ENCODE data around the gene MDC1.
"Not testable (repeated sequence)": the region's sequence is repeated elsewhere in the genome, so short reads cannot be mapped to it uniquely, and the experiment has no call there.

MDC1 gene

DNA sequence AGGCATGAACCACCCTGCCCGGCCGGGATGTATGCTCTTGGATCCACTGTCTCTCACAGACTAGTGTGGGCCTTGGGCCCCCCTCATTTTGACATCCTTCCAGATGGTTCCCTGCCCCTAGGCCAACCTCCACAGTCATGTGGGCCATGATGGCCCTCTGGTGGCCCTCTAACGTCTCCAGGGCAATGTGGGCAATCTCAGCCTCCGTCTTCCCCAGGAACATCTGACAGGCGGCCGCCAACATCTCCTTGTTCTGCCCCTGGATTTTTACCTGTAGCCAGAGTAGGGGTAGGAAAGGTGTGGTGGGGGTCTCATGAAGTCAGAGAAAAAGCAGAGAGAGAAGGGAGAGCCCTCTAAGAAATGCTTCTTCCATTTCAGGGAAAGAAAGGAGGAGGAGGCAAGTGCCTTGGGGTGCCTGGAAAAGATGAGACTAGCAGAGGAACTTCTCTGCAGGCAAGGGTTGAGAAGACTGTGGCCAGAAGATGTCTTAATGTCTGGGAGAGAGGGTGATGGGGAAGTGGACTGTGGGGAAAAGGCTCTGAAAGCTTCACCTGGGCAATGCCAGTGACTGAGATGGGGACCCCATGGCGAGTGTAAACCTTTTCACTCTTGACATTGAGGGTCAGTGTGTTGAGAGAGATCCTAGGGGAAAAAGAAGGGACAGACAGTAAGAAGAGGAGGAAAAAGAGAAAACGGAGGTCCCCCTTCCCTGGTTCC lies 24.1 kb upstream of the MDC1 start:
- TF ChIP-seq ZNF274 (IDR thresholded peaks at IDR 0.05; ENCODE audit: low read depth, low read length) = no peak

DNA sequence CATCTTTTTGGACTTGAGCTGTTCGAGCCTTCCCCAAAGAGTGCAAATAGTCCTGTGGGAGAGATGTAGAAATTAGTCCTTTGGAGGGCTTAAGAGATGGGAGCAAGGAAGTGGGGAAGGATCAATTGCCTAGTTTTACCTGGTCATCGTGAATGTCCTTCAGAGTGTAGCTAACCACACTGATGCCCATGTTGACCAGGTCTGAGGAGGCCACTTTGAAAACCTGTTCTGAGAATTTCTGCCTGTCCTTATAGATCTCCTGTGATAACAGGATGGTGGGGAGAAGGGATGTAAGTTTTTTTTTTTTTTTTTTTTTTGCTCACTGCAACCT lies 23.4 kb upstream of the MDC1 start:
- TF ChIP-seq ZNF274 (IDR thresholded peaks at IDR 0.05; ENCODE audit: low read depth, low read length) = no peak
- H3K4me3 ChIP-seq (ENCODE audit: low read length) = no peak overlapping the region

More for the DNA sequence above, 24.1 kb upstream of the MDC1 start:
- H3K4me3 ChIP-seq (ENCODE audit: low read length) = peak overlapping the region; percentile 94

DNA sequence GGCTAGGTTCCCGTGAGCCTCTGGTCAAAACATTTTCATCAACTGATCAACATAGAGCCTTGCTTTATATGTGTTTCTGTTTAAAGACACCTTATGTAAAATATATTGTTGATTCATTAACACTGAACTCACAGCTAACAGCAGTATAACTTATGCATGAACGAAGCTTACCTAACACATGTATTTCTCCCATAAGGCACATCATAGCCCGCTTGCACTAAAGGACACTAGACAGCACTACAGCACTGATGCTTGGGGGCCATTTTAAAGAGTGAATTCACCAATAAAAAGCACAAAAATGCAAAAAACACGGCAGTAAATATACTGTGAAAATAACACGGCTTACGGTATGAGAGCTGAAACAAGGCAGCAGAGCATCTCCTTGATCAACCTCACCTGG lies 21.5 kb upstream of the MDC1 start:
- no peak overlapping the region for H3K4me3 ChIP-seq (ENCODE audit: low read length)
- TF ChIP-seq ZNF274 (IDR thresholded peaks at IDR 0.05; ENCODE audit: low read depth, low read length) = no peak

DNA sequence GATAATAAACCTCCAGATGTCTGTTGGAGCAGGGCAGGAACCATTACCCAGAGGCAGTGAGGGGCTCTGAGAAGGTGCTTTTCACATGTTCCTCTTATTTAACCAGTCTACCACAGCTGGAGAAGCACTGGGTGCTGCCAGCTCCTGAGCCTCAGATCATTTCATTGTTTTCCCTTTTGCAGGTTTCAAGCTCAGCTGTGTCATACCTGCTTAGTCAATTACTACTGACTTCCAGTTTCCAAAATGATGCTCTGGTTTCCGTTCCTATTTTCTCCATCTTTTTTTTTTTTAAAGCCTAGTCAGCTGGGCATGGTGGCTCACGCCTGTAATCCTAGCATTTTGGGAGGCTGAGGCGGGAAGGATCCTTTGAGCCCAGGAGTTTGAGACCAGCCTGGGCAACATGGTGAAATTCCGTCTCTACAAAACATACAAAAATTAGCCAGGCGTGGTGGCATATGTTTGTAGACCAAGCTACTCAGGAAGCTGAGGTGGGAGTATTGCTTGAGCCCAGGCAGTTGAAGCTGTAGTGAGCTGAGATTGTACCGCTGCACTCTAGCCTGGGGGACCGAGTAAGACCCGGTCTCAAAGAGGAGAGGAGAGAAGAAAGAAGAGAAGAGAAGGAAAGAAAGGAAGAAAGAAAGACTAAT lies 18.7 kb upstream of the MDC1 start:
- H3K4me3 ChIP-seq (ENCODE audit: low read length) = no peak overlapping the region; the same call in 1 of the 2 replicates
- TF ChIP-seq ZNF274 (IDR thresholded peaks at IDR 0.05; ENCODE audit: low read depth, low read length) = no peak

DNA sequence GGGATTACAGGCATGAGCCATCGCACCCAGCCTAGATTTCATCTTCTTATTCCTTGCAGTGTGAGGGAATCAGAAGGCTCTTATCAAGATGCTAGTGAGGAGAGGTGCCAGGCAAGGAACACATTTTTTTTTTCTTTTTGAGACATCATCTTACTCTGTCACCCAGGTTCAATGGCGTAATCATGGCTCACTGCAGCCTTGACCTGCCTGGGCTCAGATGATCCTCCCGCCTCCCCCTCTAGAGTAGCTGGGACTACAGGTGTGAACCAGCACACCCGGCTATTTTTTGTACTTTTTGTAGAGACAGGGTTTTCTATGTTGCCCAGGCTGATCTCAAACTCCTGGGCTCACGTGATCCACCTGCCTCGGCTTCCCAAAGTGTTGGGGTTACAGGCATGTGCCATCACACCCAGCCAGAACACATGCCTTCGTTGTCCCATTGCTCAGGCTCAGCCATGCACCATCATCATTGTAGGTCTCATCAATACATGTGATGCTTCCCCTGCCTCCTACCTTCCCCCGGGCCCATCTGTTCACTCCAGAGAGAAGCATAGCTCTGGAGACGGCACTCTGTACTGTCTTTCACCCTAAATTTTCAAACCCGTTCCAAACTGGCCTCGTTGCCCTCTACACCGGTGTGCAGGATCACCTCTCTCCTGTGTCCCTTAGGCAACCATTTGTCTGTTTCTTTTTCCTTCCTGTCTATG lies 15.3 kb upstream of the MDC1 start:
- H3K4me3 ChIP-seq (ENCODE audit: low read length) = no peak overlapping the region
- TF ChIP-seq ZNF274 (IDR thresholded peaks at IDR 0.05; ENCODE audit: low read depth, low read length) = no peak

DNA sequence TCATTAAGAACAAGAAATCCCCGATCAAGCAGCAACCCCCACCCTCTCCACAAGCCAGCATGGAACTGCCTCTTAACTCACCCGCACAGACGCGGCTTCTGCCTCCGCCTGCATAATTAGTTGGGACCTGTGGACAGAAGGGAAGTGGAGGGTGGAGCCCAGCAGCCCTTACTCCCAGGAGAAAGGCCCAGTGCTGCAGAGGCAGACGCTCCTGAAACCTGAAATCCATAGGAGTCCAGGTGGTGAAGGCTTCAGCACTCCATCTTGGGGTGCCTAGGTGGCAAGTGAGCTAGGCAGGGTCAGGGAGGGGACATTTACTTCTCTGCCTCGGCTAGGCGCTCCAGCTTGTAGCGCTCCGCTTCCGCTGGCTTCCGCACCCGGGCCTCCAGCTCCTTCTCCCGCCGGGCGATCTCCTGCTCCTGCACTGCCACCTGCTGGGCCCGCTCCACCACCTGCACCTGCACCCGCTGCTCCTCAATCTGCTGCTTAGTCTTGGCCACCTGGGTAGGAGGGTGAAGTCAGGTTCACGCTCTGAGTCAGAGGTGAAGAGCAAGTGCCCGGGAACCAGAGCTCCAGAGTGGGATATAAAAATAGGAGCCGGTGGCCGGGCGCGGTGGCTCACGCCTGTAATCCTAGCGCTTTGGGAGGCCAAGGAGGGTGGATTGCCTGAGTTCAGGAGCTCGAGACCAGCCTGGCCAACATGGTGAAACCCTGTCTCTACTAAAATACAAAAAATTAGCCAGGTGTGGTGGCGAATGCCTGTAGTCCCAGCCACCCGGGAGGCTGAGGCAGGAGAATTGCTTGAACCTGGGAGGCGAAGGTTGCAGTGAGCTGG lies 13.7 kb upstream of the MDC1 start:
- no peak overlapping the region for H3K4me3 ChIP-seq (ENCODE audit: low read length)

DNA sequence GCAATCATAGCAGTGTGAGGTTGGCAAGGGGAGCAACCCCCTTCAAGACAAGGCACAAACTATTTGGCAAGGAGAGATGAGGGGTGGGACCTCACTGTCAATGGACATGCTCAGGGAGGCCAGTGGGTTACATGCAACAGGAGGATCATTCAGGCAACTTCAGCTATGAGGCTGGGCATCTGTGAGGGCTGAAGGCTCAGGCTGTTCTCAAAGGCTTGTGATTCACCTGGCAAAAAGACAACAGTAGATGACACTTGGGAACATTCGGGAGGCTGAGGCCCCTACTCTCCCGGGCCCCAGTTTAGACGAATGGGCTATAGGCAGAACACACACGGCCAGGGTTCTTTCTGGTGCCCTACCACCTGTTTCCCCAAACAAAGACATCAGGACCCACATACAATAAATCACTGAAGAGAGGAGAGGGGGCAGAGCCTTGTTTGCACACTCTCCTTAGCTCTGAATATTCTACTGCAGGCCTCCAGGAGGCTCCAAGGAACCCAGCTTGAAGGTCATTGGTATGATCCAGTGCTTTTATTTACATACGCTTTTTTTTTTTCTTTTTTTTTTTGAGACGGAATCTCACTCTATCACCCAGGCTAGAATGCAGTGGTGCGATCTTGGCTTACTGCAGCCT lies 11.0 kb upstream of the MDC1 start:
- H3K4me3 ChIP-seq (ENCODE audit: low read length) = no peak overlapping the region
- TF ChIP-seq ZNF274 (IDR thresholded peaks at IDR 0.05; ENCODE audit: low read depth, low read length) = no peak

More for the DNA sequence above, 13.7 kb upstream of the MDC1 start:
- TF ChIP-seq ZNF274 (IDR thresholded peaks at IDR 0.05; ENCODE audit: low read depth, low read length) = no peak

DNA sequence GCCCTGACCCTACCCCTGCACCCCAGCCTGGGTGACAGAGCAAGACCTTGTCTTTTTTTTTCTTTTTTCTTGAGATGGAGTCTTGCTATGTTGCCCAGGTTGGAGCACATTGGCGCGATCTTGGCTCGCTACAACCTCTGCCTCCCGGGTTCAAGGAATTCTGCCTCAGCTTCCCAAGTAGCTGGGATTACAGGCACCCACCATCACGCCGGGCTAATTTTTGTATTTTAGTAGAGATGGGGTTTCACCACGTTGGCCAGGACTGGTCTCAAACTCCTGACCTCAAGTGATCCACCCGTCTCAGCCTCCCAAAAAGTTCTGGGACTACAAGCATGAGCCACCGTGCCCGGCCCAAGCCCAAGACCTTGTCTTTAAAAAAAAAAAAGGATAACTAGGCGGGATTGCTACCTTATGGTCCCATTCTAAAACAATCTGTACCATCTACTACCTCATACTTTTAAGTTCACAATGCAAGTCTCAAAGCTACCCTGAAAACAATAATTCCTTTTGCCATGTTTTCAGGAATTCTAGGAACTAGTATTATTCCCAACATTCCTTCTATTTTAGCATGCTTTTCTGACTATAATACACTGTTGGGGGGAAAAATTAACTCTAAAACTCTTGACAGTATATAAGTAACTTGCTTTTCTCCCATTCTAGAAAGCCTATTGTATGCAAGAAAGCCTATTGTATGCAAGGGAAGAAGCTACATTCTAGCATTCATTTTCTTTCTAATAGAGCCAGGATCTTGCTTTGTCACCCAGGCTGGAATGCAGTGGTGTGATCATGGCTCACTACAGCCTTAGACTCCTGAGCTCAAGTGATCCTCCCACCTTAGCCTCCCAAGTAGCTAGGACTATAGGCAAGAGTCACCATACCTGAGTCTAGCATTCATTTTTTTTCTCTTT lies 9.7 kb upstream of the MDC1 start:
- no peak overlapping the region for H3K4me3 ChIP-seq (ENCODE audit: low read length)
- TF ChIP-seq ZNF274 (IDR thresholded peaks at IDR 0.05; ENCODE audit: low read depth, low read length) = no peak

DNA sequence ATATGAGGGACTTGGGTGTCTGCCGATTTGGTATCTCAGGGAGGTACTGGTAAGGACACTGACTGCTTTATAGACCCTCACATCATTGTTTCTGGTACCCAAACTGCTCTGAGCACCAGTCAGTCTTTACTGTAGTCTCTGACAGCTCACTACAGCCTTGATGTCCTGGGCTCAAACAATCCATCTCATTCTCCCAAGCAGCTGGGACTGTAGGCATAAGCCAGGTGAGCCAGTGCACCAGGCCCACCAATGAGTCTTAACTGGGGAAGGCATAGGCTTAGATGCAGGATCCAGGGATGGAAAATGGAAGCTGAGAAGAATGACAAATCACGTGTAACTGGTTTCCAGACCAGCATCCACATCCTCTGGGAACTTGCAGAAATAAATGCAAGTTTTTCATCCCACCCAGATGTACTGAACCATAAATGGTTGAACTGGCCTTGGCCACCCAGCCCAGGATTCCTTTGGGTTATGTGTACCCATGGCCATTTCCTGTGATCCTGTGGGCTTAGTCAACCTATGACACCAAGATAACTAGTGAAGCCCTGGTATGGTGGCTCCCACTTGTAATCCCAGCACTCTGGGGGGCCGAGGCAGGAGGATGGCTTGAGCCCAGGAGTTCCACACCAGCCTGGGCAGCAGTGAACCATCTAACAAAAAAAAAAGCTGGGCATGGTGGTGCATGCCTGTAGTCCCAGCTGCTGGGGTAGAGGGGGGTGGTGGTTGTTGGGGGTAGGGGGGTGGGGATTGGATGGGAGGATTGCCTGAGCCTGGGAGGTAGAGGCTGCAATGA lies 8.8 kb upstream of the MDC1 start:
- no peak overlapping the region for H3K4me3 ChIP-seq (ENCODE audit: low read length)
- no peak for TF ChIP-seq ZNF274 (IDR thresholded peaks at IDR 0.05; ENCODE audit: low read depth, low read length)

DNA sequence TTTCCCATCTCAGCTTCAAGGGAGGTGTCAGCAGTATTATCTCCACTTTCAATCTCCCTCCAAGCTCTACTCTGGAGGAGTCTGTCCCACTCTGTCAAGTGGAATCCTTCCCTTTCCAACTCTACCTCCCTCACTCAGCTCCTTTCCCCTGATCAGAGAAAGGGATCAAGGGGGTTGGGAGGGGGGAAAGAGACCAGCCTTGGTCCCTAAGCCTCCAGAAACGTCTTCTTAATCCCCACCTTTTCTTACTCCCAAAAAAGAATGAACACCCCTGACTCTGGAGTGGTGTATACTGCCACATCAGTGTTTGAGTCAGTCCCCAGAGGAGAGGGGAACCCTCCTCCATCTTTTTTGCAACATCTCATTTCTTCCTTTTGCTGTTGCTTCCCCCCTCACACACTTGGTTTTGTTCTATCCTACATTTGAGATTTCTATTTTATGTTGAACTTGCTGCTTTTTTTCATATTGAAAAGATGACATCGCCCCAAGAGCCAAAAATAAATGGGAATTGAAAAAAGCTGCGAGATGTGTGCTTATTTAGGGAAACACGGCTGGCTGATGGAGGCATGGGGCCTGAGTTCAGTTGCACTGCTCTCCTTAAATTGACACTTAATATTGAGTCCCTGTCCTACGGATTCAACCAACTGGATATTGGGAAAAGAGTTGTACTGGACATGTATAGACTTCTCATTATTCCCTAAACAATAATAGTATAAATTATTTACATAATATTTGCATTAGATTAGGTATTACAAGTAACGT lies 8.0 kb upstream of the MDC1 start:
- TF ChIP-seq ZNF274 (IDR thresholded peaks at IDR 0.05; ENCODE audit: low read depth, low read length) = no peak
- H3K4me3 ChIP-seq (ENCODE audit: low read length) = no peak overlapping the region

DNA sequence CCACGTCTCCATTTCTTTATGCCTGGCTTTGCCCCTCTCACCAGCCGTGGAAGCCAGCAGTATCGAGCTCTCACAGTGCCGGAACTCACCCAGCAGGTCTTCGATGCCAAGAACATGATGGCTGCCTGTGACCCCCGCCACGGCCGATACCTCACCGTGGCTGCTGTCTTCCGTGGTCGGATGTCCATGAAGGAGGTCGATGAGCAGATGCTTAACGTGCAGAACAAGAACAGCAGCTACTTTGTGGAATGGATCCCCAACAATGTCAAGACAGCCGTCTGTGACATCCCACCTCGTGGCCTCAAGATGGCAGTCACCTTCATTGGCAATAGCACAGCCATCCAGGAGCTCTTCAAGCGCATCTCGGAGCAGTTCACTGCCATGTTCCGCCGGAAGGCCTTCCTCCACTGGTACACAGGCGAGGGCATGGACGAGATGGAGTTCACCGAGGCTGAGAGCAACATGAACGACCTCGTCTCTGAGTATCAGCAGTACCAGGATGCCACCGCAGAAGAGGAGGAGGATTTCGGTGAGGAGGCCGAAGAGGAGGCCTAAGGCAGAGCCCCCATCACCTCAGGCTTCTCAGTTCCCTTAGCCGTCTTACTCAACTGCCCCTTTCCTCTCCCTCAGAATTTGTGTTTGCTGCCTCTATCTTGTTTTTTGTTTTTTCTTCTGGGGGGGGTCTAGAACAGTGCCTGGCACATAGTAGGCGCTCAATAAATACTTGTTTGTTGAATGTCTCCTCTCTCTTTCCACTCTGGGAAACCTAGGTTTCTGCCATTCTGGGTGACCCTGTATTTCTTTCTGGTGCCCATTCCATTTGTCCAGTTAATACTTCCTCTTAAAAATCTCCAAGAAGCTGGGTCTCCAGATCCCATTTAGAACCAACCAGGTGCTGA lies 7.0 kb upstream of the MDC1 start:
- H3K4me3 ChIP-seq (ENCODE audit: low read length) = not testable (repeated sequence)

DNA sequence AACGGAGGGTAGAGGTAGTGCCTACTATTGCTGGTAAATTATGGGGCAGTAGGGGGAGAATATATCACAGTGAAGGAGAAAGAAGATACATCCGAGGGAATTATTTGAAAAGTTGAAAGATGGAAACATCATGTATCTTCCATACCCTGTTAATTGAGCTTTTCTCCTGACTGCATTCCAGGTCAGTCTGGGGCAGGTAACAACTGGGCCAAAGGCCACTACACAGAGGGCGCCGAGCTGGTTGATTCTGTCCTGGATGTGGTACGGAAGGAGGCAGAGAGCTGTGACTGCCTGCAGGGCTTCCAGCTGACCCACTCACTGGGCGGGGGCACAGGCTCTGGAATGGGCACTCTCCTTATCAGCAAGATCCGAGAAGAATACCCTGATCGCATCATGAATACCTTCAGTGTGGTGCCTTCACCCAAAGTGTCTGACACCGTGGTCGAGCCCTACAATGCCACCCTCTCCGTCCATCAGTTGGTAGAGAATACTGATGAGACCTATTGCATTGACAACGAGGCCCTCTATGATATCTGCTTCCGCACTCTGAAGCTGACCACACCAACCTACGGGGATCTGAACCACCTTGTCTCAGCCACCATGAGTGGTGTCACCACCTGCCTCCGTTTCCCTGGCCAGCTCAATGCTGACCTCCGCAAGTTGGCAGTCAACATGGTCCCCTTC lies 6.2 kb upstream of the MDC1 start:
- peak overlapping the region; percentile 86; the same call in 1 of the 2 replicates for H3K4me3 ChIP-seq (ENCODE audit: low read length)
